Activated CD4-positive, alpha-beta T cell treated with anti-CD3 and anti-CD28 coated beads, Interleukin-2, amount 50 U/mL, for 24 hours (primary cell): ENCODE data around the gene ZSCAN16.

Experiments
- DNase-seq, 2 donors: peaks; one replicate each; pipeline ENCODE4 v3.0.0-alpha.2; 2020; ENCODE audit warnings: low read depth in 1 of 2, low spot score in 1 of 2

Gene ZSCAN16

GRCh38 chr6:28125401-28125800, 992 bp downstream of the ZSCAN16 start:
- no peak for DNase-seq

GRCh38 chr6:28134015-28134414, 9.6 kb downstream of the ZSCAN16 start:
- DNase-seq, result no peak

GRCh38 chr6:28134716-28135115, 10.3 kb downstream of the ZSCAN16 start:
- no peak for DNase-seq

- no peak for DNase-seq
Observed at GRCh38 chr6:28135393-28135792, 11.0 kb downstream of the ZSCAN16 start.

- DNase-seq, result peak; percentile 60 to 80
Observed at GRCh38 chr6:28136585-28137504, 12.4 kb downstream of the ZSCAN16 start.

GRCh38 chr6:28137505-28137981, 13.1 kb downstream of the ZSCAN16 start:
- DNase-seq, result peak; percentile 32 to 50

- DNase-seq, result no peak
Observed at GRCh38 chr6:28139860-28140543, 15.6 kb downstream of the ZSCAN16 start.

GRCh38 chr6:28140616-28141015, 16.2 kb downstream of the ZSCAN16 start:
- DNase-seq, result no peak

- peak; percentile 42 to 76 for DNase-seq
Observed at GRCh38 chr6:28141500-28142329, 17.3 kb downstream of the ZSCAN16 start, which contains the start of gene ZKSCAN8. Gene ZKSCAN8, plus strand, starts transcription at chr6:28141883. Its CDS starts 6,525 bp downstream, at chr6:28148408.

GRCh38 chr6:28142446-28142845, 18.0 kb downstream of the ZSCAN16 start:
- no peak for DNase-seq

- DNase-seq, result no peak
Observed at GRCh38 chr6:28145231-28145630, 20.8 kb downstream of the ZSCAN16 start.

- DNase-seq, result no peak
Observed at GRCh38 chr6:28152531-28152930, 28.1 kb downstream of the ZSCAN16 start.

- DNase-seq, result no peak
Observed at GRCh38 chr6:28153546-28153945, 29.1 kb downstream of the ZSCAN16 start.

GRCh38 chr6:28154357-28154756, 29.9 kb downstream of the ZSCAN16 start:
- no peak for DNase-seq

GRCh38 chr6:28158318-28158717, 33.9 kb downstream of the ZSCAN16 start:
- DNase-seq, result no peak

GRCh38 chr6:28159029-28159607, 34.7 kb downstream of the ZSCAN16 start:
- DNase-seq, result no peak

- no peak for DNase-seq
Observed at GRCh38 chr6:28160233-28160632, 35.8 kb downstream of the ZSCAN16 start.

- DNase-seq, result peak; percentile 65 to 81
Observed at GRCh38 chr6:28161410-28162079, 37.1 kb downstream of the ZSCAN16 start.

- DNase-seq, result no peak
Observed at GRCh38 chr6:28165563-28165962, 41.2 kb downstream of the ZSCAN16 start.

- DNase-seq, result no peak
Observed at GRCh38 chr6:28167068-28167467, 42.7 kb downstream of the ZSCAN16 start.
